H9 (cell line): ENCODE results near the gene PTPRR. TPM values are rescaled to one million over a fixed set of nuclear protein-coding genes. Genes with fewer than 3 reads are reported as not detected.

Source experiments
- DNase-seq: peaks from one replicate; pipeline ENCODE4 v3.0.0-alpha.2; 2017
- H2AFZ ChIP-seq: one replicate; pipeline ENCODE4 v1.6.1; 2013; ENCODE audit warnings: mild to moderate bottlenecking, low read length, control low read depth, moderate library complexity
- H2AK5ac ChIP-seq: 2 replicates; pipeline ENCODE4 v1.6.1; 2013; ENCODE audit warnings: low read length, control low read depth, mixed read lengths; ENCODE audit not compliant: insufficient read length
- H2BK120ac ChIP-seq: one replicate; pipeline ENCODE4 v1.6.1; 2013; ENCODE audit warnings: low read depth, mild to moderate bottlenecking, low read length, control low read depth, inconsistent platforms; ENCODE audit not compliant: poor library complexity, severe bottlenecking
- H2BK12ac ChIP-seq: 2 replicates; pipeline ENCODE4 v1.6.1; 2013; ENCODE audit warnings: low read length, control low read depth, mixed read lengths, low read depth; ENCODE audit not compliant: insufficient read length
- H2BK15ac ChIP-seq: 2 replicates; pipeline ENCODE4 v1.6.1; 2013; ENCODE audit warnings: low read depth, low read length, control low read depth
- H2BK20ac ChIP-seq: one replicate; pipeline ENCODE4 v1.6.1; 2013; ENCODE audit warnings: low read depth, mild to moderate bottlenecking, low read length, control low read depth, inconsistent platforms; ENCODE audit not compliant: poor library complexity, severe bottlenecking
- H2BK5ac ChIP-seq: 2 replicates; pipeline ENCODE4 v1.6.1; 2013; ENCODE audit warnings: low read length, control low read depth, mixed read lengths; ENCODE audit not compliant: insufficient read length
- H3K14ac ChIP-seq: 2 replicates; pipeline ENCODE4 v1.6.1; 2013; ENCODE audit warnings: low read length, control low read depth; ENCODE audit not compliant: insufficient read depth
- H3K18ac ChIP-seq: 2 replicates; pipeline ENCODE4 v1.6.1; 2013; ENCODE audit warnings: low read depth, mild to moderate bottlenecking, mixed read lengths, low read length, control low read depth; ENCODE audit not compliant: insufficient read length
- H3K23ac ChIP-seq: 2 replicates; pipeline ENCODE4 v1.6.1; 2013; ENCODE audit warnings: low read length, control low read depth, mixed read lengths, low read depth; ENCODE audit not compliant: insufficient read length
- H3K23me2 ChIP-seq: 2 replicates; pipeline ENCODE4 v1.6.1; 2013; ENCODE audit warnings: low read depth, mild to moderate bottlenecking, mixed read lengths, low read length, control low read depth; ENCODE audit not compliant: insufficient read length, poor library complexity, severe bottlenecking
- H3K27ac ChIP-seq: 2 replicates; pipeline ENCODE4 v1.5.1; 2013; ENCODE audit warnings: low read length, control low read depth, mixed read lengths, low read depth; ENCODE audit not compliant: insufficient read length
- H3K27me3 ChIP-seq: 2 replicates; pipeline ENCODE4 v1.6.1; 2013; ENCODE audit warnings: low read length, control low read depth, inconsistent platforms; ENCODE audit not compliant: insufficient read depth
- H3K4ac ChIP-seq: 2 replicates; pipeline ENCODE4 v1.6.1; 2013; ENCODE audit warnings: low read depth, mild to moderate bottlenecking, control low read depth, inconsistent platforms, low read length, moderate library complexity
- H3K4me1 ChIP-seq: 2 replicates; pipeline ENCODE4 v1.6.1; 2013; ENCODE audit warnings: low read length, control low read depth, inconsistent platforms; ENCODE audit not compliant: insufficient read depth
- H3K4me2 ChIP-seq: 2 replicates; pipeline ENCODE4 v1.6.1; 2013; ENCODE audit warnings: low read length, control low read depth, mixed read lengths; ENCODE audit not compliant: insufficient read length, insufficient read depth
- H3K56ac ChIP-seq: 2 replicates; pipeline ENCODE4 v1.6.1; 2013; ENCODE audit warnings: low read depth, mild to moderate bottlenecking, mixed read lengths, low read length, control low read depth; ENCODE audit not compliant: insufficient read length
- H3K79me1 ChIP-seq: 2 replicates; pipeline ENCODE4 v1.6.1; 2013; ENCODE audit warnings: low read depth, mild to moderate bottlenecking, moderate library complexity, low read length, control low read depth, inconsistent platforms; ENCODE audit not compliant: insufficient read depth, poor library complexity, severe bottlenecking
- H3K79me2 ChIP-seq: 2 replicates; pipeline ENCODE4 v1.6.1; 2013; ENCODE audit warnings: low read length, control low read depth, inconsistent platforms; ENCODE audit not compliant: insufficient read depth
- H3K9ac ChIP-seq: 2 replicates; pipeline ENCODE4 v1.6.1; 2013; ENCODE audit warnings: low read length, control low read depth, mixed read lengths; ENCODE audit not compliant: insufficient read length; ENCODE audit errors: extremely low read depth
- H3K9me3 ChIP-seq: one replicate; pipeline ENCODE4 v1.6.1; 2013; ENCODE audit warnings: low read depth, low read length, inconsistent platforms; ENCODE audit not compliant: control insufficient read depth
- H3T11ph ChIP-seq: one replicate; pipeline ENCODE4 v1.6.1; 2013; ENCODE audit warnings: mild to moderate bottlenecking, low read length, control low read depth, inconsistent platforms
- H4K20me1 ChIP-seq: one replicate; pipeline ENCODE4 v1.6.1; 2013; ENCODE audit not compliant: control insufficient read depth, insufficient read length, insufficient read depth
- H4K5ac ChIP-seq: 2 replicates; pipeline ENCODE4 v1.6.1; 2013; ENCODE audit warnings: low read depth, mild to moderate bottlenecking, mixed read lengths, low read length, control low read depth; ENCODE audit not compliant: insufficient read length
- H4K8ac ChIP-seq: replicated peaks from 2 replicates; pipeline ENCODE4 v1.6.1; 2013; ENCODE audit warnings: low read length, control low read depth, mixed read lengths, low read depth; ENCODE audit not compliant: insufficient read length
- H4K91ac ChIP-seq: 2 replicates; pipeline ENCODE4 v1.6.1; 2013; ENCODE audit warnings: low read depth, mild to moderate bottlenecking, moderate library complexity, mixed read lengths, low read length, control low read depth; ENCODE audit not compliant: insufficient read length
- H3K27ac Mint-ChIP-seq, 3 experiments: 2 replicates in 2 of 3; 3 replicates in 1 of 3; pipeline ENCODE4 v1.8.0; 2020 to 2021; ENCODE audit warnings: mixed read lengths in 3 of 3, mild to moderate bottlenecking in 1 of 3, moderate library complexity in 1 of 3
- H3K27me3 Mint-ChIP-seq: 2 replicates; pipeline ENCODE4 v1.8.0; 2021; ENCODE audit warnings: low read depth, mild to moderate bottlenecking, moderate library complexity, mixed read lengths
- H3K36me3 Mint-ChIP-seq, 3 experiments: 2 replicates in 2 of 3; 3 replicates in 1 of 3; pipeline ENCODE4 v1.8.0; 2020 to 2021; ENCODE audit warnings: low read depth in 3 of 3, mixed read lengths in 3 of 3; ENCODE audit not compliant: insufficient read depth in 1 of 3
- H3K4me1 Mint-ChIP-seq, 2 experiments: 2 replicates each; pipeline ENCODE4 v1.8.0; 2020; ENCODE audit warnings: mixed read lengths in 2 of 2
- H3K4me3 Mint-ChIP-seq, 2 experiments: 2 replicates in 1 of 2; 3 replicates in 1 of 2; pipeline ENCODE4 v1.8.0; 2020 to 2021; ENCODE audit warnings: mild to moderate bottlenecking in 2 of 2, mixed read lengths in 2 of 2, moderate library complexity in 1 of 2
- H3K9me3 Mint-ChIP-seq, 2 experiments: 2 replicates in 1 of 2; 3 replicates in 1 of 2; pipeline ENCODE4 v1.8.0; 2020; ENCODE audit warnings: mild to moderate bottlenecking in 2 of 2, mixed read lengths in 2 of 2, moderate library complexity in 1 of 2
- whole genome bisulfite sequencing: extraction: QIAGEN DNeasy Blood & Tissue Kit; methylation state at CpG from one replicate; pipeline ENCODE4 v1.1.7; 2013; ENCODE audit warnings: missing lambda C conversion rate, low lambda C conversion rate, mixed read lengths; ENCODE audit not compliant: insufficient read length; ENCODE audit errors: extremely low coverage; 5-methylcytosine and 5-hydroxymethylcytosine counted together
- total RNA-seq: library from RNA; stranded (reverse); gene quantifications from 2 replicates; pipeline ENCODE4 v1.2.1, GENCODE V29; 2021
- TF ChIP-seq, protein P1 (sequence below): fragments of 200-600 bp; sonication (generic); conservative IDR thresholded peaks from 3 replicates; pipeline ENCODE4 v1.8.0; 2021; ENCODE audit warnings: antibody characterized with exemption, mild to moderate bottlenecking

Gene PTPRR
- total RNA-seq, 1 experiment from 2014 or later, result 0.22 TPM

DNA sequence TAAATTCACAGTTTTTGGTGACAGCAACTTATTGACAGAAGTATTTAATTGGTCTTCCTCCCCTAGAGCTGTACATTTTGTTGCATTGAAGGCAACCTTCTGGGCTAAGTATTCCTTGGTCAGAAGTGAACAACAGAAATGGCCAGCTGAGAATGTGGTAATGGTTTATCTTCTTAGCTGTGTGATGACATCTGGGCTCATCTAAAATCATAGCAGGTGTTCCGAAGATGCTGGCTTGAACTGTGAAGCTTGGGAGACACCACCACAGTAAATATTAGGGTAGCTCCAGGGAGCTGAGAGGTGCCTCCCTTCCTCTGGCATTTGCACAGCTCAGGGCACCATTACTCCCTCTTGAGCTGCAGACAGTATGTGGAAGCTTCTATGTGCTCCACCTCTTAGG, 279.6 kb downstream of the PTPRR start:
- no peak overlapping the region for H2BK120ac ChIP-seq
- Mint-ChIP-seq H3K36me3 (no peaks in the 10 kb centered on the region), H3K4me3 (no peak overlapping the region), H3K27me3 (no peaks in the 10 kb centered on the region), H3K4me1 (peaks cover 9 to 16% of the 10 kb centered on the region in 2 experiments), H3K9me3 (no peaks in the 10 kb centered on the region), H3K27ac (no peak overlapping the region)
- no peak overlapping the region for H3K27ac ChIP-seq
- TF ChIP-seq, protein P1, sequence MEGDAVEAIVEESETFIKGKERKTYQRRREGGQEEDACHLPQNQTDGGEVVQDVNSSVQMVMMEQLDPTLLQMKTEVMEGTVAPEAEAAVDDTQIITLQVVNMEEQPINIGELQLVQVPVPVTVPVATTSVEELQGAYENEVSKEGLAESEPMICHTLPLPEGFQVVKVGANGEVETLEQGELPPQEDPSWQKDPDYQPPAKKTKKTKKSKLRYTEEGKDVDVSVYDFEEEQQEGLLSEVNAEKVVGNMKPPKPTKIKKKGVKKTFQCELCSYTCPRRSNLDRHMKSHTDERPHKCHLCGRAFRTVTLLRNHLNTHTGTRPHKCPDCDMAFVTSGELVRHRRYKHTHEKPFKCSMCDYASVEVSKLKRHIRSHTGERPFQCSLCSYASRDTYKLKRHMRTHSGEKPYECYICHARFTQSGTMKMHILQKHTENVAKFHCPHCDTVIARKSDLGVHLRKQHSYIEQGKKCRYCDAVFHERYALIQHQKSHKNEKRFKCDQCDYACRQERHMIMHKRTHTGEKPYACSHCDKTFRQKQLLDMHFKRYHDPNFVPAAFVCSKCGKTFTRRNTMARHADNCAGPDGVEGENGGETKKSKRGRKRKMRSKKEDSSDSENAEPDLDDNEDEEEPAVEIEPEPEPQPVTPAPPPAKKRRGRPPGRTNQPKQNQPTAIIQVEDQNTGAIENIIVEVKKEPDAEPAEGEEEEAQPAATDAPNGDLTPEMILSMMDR, result no peak
- DNase-seq, result no peak
- H4K20me1 ChIP-seq, result no peaks in the 10 kb centered on the region
- no peak overlapping the region for H2BK5ac ChIP-seq
- H3K4me2 ChIP-seq, result no peak overlapping the region
- H4K91ac ChIP-seq, result no peak overlapping the region
- no peak overlapping the region for H2BK15ac ChIP-seq
- H4K8ac ChIP-seq, result no peak overlapping the region
- H3K9ac ChIP-seq, result no peak overlapping the region
- no peak overlapping the region for H3K23ac ChIP-seq
- H2AFZ ChIP-seq, result no peak overlapping the region
- H2AK5ac ChIP-seq, result no peak overlapping the region
- H2BK12ac ChIP-seq, result no peak overlapping the region
- no peak overlapping the region for H4K5ac ChIP-seq
- no peak overlapping the region for H2BK20ac ChIP-seq
- no peak overlapping the region for H3T11ph ChIP-seq
- no peak overlapping the region for H3K18ac ChIP-seq
- H3K79me1 ChIP-seq, result no peaks in the 10 kb centered on the region
- H3K4me1 ChIP-seq, result peaks cover 12% of the 10 kb centered on the region; the same call in 1 of the 2 replicates
- H3K9me3 ChIP-seq, result no peaks in the 10 kb centered on the region
- H3K23me2 ChIP-seq, result no peaks in the 10 kb centered on the region
- no CpG with 5 or more reads among the region's 1 CpG for WGBS
- H3K27me3 ChIP-seq, result no peaks in the 10 kb centered on the region
- no peak overlapping the region for H3K4ac ChIP-seq
- H3K56ac ChIP-seq, result no peak overlapping the region
- no peak overlapping the region for H3K14ac ChIP-seq
- no peaks in the 10 kb centered on the region for H3K79me2 ChIP-seq
